Tibial artery (tissue), 4 donors: ENCODE data around the gene EMC9.

Experiments used
- DNase-seq, 2 donors: peaks; one replicate each; pipeline ENCODE4 v3.0.0-alpha.2; 2019
- H3K27ac ChIP-seq, 2 donors: fragments of 200-600 bp; sonication (generic) in 1 of 2; 1 replicate in 1 of 2; 2 replicates in 1 of 2; pipeline ENCODE4 v1.5.1; 2018 to 2019; ENCODE audit warnings: mild to moderate bottlenecking in 1 of 2
- H3K27me3 ChIP-seq, 2 donors: fragments of 200-600 bp; sonication (generic) in 1 of 2; one replicate each; pipeline versions ENCODE4 v1.5.1 to v1.6.0; 2016 to 2019
- H3K36me3 ChIP-seq, 3 donors: fragments of 200-600 bp; sonication (generic) in 2 of 3; one replicate each; pipeline ENCODE4 v1.5.1; 2016 to 2019; ENCODE audit warnings: mild to moderate bottlenecking in 2 of 3
- H3K4me1 ChIP-seq, 4 donors: fragments of 200-600 bp; sonication (generic) in 2 of 4; 1 replicate in 3 of 4; 2 replicates in 1 of 4; pipeline ENCODE4 v1.5.1; 2016 to 2019
- H3K4me3 ChIP-seq, 2 donors: fragments of 200-600 bp; sonication (generic) in 1 of 2; 1 replicate in 1 of 2; 2 replicates in 1 of 2; pipeline ENCODE4 v1.5.1; 2018 to 2019; ENCODE audit warnings: mild to moderate bottlenecking in 2 of 2
- H3K9me3 ChIP-seq, 3 donors: fragments of 200-600 bp; sonication (generic) in 1 of 3; one replicate each; pipeline ENCODE4 v1.5.1; 2016 to 2019
- intact Hi-C: fragments of 100-400 bp; cut with DNase I; formaldehyde crosslinking; loops from one replicate; pipeline ENCODE4 v1.15.0; 2023; ENCODE audit warnings: low total_unique reads
- TF ChIP-seq, protein P1 (sequence below), 2 experiments: fragments of 200-600 bp in 1 of 2; fragments of 450-650 bp in 1 of 2; IDR thresholded peaks; one replicate each; pipeline ENCODE4 v1.5.1; 2017 to 2019; ENCODE audit warnings: antibody characterized with exemption in 2 of 2, mild to moderate bottlenecking in 1 of 2, moderate library complexity in 1 of 2

EMC9 gene

DNA sequence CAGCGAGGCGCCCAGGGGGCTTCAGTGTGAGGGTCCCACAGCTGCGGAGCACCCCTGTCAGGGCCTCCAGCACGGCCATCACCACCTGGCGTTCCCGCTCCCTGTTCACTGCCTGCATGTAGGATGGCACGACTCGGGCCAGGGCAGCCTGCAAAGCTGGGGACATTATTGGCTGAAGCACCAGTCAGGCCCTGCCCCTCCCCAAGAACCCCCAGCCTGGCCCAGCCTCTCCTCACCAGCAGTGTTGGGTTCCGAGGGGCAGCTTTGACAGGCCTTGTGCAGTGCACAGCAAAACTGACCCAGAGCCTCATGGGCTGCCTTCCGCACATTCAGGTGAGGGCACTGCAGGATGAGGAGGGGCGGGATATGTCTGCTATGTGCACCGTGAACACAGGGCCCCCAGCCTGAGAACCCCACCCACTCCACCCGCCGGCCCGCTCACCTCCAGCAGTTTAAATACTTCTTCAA, 41.7 kb upstream of the EMC9 start:
- H3K9me3 ChIP-seq: no peaks in the 10 kb centered on the region
- no peak overlapping the region for H3K27ac ChIP-seq
- no peaks in the 10 kb centered on the region for H3K27me3 ChIP-seq
- peaks cover 0 to 11% (median 8%) of the 10 kb centered on the region in 4 donors for H3K4me1 ChIP-seq
- intact Hi-C loops: no loop called here
- H3K4me3 ChIP-seq: no peak overlapping the region
- DNase-seq: no peak
- TF ChIP-seq, protein P1, sequence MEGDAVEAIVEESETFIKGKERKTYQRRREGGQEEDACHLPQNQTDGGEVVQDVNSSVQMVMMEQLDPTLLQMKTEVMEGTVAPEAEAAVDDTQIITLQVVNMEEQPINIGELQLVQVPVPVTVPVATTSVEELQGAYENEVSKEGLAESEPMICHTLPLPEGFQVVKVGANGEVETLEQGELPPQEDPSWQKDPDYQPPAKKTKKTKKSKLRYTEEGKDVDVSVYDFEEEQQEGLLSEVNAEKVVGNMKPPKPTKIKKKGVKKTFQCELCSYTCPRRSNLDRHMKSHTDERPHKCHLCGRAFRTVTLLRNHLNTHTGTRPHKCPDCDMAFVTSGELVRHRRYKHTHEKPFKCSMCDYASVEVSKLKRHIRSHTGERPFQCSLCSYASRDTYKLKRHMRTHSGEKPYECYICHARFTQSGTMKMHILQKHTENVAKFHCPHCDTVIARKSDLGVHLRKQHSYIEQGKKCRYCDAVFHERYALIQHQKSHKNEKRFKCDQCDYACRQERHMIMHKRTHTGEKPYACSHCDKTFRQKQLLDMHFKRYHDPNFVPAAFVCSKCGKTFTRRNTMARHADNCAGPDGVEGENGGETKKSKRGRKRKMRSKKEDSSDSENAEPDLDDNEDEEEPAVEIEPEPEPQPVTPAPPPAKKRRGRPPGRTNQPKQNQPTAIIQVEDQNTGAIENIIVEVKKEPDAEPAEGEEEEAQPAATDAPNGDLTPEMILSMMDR (IDR thresholded peaks at IDR 0.05): no peak
- H3K36me3 ChIP-seq: peaks cover 47 to 91% (median 78%) of the 10 kb centered on the region in 3 donors

DNA sequence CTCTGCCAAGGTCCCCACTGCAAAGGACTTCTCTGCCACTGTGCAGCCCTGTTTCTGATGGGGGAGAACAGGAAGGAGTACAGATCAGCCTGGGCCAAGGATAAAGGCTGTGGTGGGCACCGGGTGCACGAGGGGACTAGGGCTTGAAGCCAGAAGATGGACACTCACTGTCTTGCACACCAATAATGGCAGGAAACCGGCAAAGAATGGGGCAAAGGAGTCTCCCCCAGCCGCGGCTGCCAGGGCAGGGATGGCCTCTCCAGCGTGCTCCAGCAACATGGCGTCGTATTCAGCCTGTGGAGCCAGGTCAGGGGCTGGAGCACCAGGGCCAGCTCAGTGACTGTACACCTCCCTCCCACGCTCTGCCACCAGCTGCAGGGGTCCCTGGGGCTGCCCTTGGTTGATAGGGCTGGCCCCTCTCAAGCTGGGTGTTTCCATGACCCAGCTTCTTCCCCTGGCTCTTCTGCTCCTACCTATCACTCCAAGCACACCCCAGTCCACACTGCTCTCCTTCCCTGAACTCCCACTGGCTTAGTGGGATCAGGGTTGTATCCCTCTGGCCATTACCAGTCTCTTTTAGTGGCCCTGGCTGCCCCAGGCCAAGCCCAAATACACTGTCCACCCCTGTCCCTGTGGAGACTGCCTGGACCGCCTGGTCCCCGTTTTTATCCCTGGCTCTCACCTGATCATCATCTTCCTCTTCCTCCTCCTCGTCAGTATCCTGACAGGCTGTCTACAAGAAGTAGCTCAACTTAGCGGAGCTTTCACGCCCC, 40.9 kb upstream of the EMC9 start:
- TF ChIP-seq, protein P1 (IDR thresholded peaks at IDR 0.05): no peak
- DNase-seq: no peak
- no peaks in the 10 kb centered on the region for H3K27me3 ChIP-seq
- peaks cover 0 to 4% (median under 1%) of the 10 kb centered on the region in 4 donors for H3K4me1 ChIP-seq
- intact Hi-C loops: no loop called here
- no peak overlapping the region for H3K4me3 ChIP-seq
- H3K36me3 ChIP-seq: peaks cover 47 to 99% (median 78%) of the 10 kb centered on the region in 3 donors
- H3K9me3 ChIP-seq: no peaks in the 10 kb centered on the region
- no peak overlapping the region for H3K27ac ChIP-seq

DNA sequence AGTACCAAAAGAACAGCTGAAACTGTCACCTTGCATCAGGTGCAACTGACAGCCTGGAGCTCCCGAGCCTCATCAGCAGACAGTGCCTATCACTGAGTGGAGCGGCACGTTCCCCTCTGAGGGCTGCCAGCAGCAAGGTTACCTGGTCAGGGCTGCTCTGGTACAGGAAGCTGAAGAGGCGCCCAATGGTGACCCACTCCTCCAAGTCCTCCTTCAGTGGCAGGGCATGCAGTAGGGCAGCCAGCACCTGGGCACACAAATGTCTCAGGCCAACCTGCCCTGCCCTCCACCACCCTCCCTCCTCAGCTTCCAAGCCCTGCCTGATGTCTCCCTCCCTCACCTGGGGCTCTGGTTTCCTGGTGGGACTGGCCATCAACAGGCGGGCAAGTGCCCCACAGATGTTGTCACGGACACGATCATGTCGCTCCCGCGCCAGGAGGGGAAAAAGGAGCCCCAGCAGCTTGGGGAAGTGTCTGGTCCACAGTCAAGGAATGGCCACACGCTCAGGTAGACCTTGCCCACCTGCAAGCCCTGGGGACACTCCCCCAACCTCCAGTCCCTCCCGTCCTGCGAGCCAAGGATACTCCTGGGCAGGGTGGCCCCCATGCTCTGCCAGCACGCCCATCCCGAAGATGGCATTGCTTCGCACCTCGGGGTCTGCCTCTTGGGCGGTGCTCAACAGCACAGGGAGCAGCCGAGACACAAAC, 40.1 kb upstream of the EMC9 start:
- peaks cover 46 to 100% (median 80%) of the 10 kb centered on the region in 3 donors for H3K36me3 ChIP-seq
- TF ChIP-seq, protein P1 (IDR thresholded peaks at IDR 0.05): no peak
- no peaks in the 10 kb centered on the region for H3K27me3 ChIP-seq

DNA sequence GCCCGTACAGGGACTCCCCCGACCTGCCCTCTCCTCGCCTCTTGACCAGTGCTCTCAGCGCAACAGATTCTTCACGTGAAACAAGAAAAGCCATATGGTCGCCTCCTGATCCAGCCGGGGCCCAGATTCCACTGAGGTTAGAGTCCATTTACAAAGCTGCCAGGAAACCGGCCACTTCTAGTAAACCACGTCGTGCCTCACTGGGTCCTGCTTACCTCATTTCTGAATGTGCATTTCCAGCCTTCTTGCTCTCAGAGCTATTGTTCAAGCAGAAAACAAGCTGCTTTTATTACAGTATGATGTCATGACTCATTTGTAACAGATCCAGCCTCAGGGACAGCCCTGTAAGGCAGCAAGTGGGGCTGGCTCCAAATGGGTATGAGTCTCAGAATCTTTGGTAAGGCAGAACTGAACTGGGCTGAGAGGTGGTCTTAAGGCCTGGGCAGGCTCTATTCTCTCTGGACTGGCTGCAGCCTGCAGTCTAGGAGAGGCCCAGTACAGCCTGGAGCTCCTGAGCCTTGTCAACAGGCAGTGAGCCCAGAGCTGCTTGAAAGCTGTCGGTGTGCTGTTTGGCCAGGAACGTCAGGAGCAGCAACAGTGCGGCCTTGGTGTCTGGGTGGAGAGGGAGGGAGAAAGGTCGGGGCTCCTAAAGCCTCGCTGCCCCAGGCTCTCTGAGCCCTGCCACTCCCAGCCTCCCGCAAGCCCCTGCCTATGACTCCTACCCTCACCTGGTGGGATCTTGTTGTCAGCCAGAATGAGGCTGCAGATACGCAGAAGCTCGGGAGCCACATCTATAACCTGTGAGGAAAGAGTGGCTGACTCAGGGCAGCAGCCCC, 38.8 kb upstream of the EMC9 start:
- H3K36me3 ChIP-seq: peaks cover 32 to 91% (median 68%) of the 10 kb centered on the region in 3 donors
- DNase-seq: no peak
- H3K4me1 ChIP-seq: no peaks in the 10 kb centered on the region
- H3K27me3 ChIP-seq: no peaks in the 10 kb centered on the region
- TF ChIP-seq, protein P1 (IDR thresholded peaks at IDR 0.05): no peak
- no peaks in the 10 kb centered on the region for H3K9me3 ChIP-seq
- intact Hi-C loops: no loop called here
- H3K4me3 ChIP-seq: no peak overlapping the region
- H3K27ac ChIP-seq: no peak overlapping the region

More for the DNA sequence above, 40.1 kb upstream of the EMC9 start:
- intact Hi-C loops: no loop called here
- no peaks in the 10 kb centered on the region for H3K4me1 ChIP-seq
- DNase-seq: no peak
- H3K9me3 ChIP-seq: no peaks in the 10 kb centered on the region
- H3K4me3 ChIP-seq: no peak overlapping the region
- no peak overlapping the region for H3K27ac ChIP-seq

DNA sequence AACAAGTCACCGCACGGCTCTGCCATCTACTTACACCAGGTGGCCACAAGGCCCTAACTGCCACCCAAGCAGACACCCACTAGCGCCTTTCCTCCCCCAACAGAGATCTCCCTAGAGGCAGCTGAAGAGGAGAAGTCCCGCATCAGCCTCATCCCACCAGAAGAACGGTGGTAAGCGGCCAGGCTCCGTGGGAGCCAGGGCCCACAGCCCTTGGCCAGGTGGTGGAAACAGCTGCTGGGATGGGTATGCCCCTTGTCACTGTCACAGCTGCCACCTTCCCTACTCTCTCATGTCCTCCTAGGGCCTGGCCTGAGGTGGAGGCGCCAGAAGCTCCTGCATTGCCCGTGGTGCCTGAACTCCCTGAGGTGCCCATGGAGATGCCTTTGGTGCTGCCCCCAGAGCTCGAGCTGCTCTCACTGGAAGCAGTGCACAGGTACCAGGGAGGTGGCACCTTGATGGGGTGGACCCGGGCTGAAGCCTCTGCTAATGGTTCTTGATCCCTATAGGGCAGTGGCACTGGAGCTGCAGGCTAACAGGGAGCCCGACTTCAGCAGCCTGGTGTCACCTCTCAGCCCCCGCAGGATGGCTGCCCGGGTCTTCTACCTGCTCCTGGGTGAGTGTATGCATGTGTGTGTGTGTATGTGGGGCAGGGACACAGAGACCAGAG, 38.0 kb upstream of the EMC9 start:
- H3K27me3 ChIP-seq: no peaks in the 10 kb centered on the region
- TF ChIP-seq, protein P1 (IDR thresholded peaks at IDR 0.05): no peak
- H3K4me1 ChIP-seq: no peaks in the 10 kb centered on the region
- intact Hi-C loops: no loop called here
- no peak overlapping the region for H3K4me3 ChIP-seq
- H3K9me3 ChIP-seq: no peaks in the 10 kb centered on the region
- peaks cover 25 to 83% (median 61%) of the 10 kb centered on the region in 3 donors for H3K36me3 ChIP-seq
- DNase-seq: no peak
- no peak overlapping the region for H3K27ac ChIP-seq
